ENCODE data around the gene AQP3. TPM values are rescaled to one million over a fixed set of nuclear protein-coding genes. Genes with fewer than 3 reads are reported as not detected.

Gene AQP3
- polyA plus RNA-seq, 2 of the 4 experiments (the other 2 are of a cell fraction) = 6.2 to 18.8 TPM

DNA sequence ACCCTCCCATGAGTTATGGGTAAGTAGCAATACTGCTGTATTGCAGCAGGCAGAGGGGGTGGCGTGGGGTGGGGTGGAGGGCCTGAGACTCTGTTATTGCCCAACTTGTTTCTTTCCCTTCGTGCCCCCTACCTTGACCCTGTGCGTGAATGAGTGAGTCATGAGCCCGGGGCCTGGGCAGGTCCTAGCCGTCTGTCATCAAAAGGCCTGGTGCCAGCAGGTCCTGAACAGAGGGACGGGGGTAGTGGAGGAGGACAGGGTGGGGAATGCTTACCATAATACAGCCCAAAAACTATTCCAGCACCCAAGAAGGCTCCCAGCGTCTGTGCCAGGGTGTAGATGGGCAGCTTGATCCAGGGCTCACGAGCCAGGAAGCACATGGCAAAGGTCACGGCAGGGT is 4.3 kb downstream of the AQP3 start:
- peak in 1 of 2 experiments; percentile 43 for DNase-seq (ENCODE audit: low read depth in 1 of 2, low spot score in 1 of 2)
- ATAC-seq = no peak
- Histone ChIP-seq H3K4me3 (no peak overlapping the region), H3K4me1 (peaks cover 59% of the 10 kb centered on the region), H3K4me2 (peak overlapping the region; percentile 49), H3K9me3 (no peaks in the 10 kb centered on the region), H3K27ac (peak overlapping the region; percentile 32 to 63; a peak in 4 of 6 replicates)
- 58% methylated on average over 9 of the region's 9 CpGs for WGBS (ENCODE audit: missing lambda C conversion rate)
- CTCF ChIA-PET = interaction anchor here (1.2 to 41.9 kb wide), 4 partner anchors 10 to 28 kb away, joined by 3 to 834 read pairs (median 18); partner anchors contain the start of genes AQP3 and NOL6
- FAIRE-seq = no peak
- POLR2A ChIA-PET = interaction anchor here (0.6 kb wide), 1 partner anchor 35 kb away, joined by 3 read pairs; no protein-coding TSS in a partner anchor
- TF ChIP-seq POLR2A (IDR thresholded peaks at IDR 0.05; ENCODE audit: low read length) = no peak
- TF ChIP-seq CEBPB (IDR thresholded peaks at IDR 0.05) = 0 out of 4 replicates have a peak, but pooled peaks of 1 of the 2 experiments have one; percentile 25
- TF ChIP-seq SMC3 (IDR thresholded peaks at IDR 0.05) = no peak
- no peak for TF ChIP-seq KDM1A (IDR thresholded peaks at IDR 0.05; ENCODE audit: low read depth)
- no peak for TF ChIP-seq RAD21 (conservative IDR thresholded peaks at IDR 0.05 in 1 of 2, IDR thresholded peaks at IDR 0.05 in 1 of 2)
- TF ChIP-seq FOSL2 (IDR thresholded peaks at IDR 0.05) = no peak
- TF ChIP-seq FOSL2 (CRISPR knock-in tag; IDR thresholded peaks at IDR 0.05) = peak; percentile 44

DNA sequence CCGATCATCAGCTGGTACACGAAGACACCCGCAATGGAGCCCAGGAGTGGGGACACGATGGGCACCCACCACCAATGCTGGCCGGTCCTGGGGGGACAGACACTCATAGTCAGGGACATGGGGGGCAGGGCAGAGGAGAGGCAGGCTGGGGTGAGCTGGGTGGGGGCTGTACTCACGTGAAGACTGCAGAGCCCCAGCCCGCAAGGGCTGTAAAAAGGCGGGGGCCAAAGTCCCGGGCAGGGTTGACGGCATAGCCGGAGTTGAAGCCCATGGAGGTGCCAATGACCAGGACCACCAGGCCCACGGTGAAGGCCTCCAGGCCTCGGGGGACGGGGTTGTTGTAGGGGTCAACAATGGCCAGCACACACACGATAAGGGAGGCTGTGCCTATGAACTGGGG is 5.3 kb downstream of the AQP3 start:
- Histone ChIP-seq H3K4me1 (peaks cover 53% of the 10 kb centered on the region), H3K4me3 (no peak overlapping the region), H3K9me3 (no peaks in the 10 kb centered on the region), H3K27ac (peak overlapping the region; percentile 32 to 63; a peak in 4 of 6 replicates), H3K4me2 (0 out of 3 replicates have a peak overlapping the region, but pooled peaks have one; percentile 49)
- ChIA-PET POLR2A (no interaction called here), CTCF (interaction anchor here (0.6 to 41.9 kb wide), 8 partner anchors 9 to 178 kb away, joined by 3 to 834 read pairs (median 4); partner anchors contain the start of genes AQP3, BAG1, CHMP5 and NOL6)
- 90% methylated on average over 14 of the region's 15 CpGs for WGBS (ENCODE audit: missing lambda C conversion rate)
- DNase-seq (ENCODE audit: low read depth in 1 of 2, low spot score in 1 of 2) = no peak
- FAIRE-seq = no peak
- TF ChIP-seq, protein P1, sequence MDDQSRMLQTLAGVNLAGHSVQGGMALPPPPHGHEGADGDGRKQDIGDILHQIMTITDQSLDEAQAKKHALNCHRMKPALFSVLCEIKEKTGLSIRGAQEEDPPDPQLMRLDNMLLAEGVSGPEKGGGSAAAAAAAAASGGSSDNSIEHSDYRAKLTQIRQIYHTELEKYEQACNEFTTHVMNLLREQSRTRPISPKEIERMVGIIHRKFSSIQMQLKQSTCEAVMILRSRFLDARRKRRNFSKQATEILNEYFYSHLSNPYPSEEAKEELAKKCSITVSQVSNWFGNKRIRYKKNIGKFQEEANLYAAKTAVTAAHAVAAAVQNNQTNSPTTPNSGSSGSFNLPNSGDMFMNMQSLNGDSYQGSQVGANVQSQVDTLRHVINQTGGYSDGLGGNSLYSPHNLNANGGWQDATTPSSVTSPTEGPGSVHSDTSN (IDR thresholded peaks at IDR 0.05) = no peak
- TF ChIP-seq BHLHE40 (IDR thresholded peaks at IDR 0.05; ENCODE audit: low read depth, low read length) (no peak), CHD2 (IDR thresholded peaks at IDR 0.05; ENCODE audit: low read length, partially characterized antibody) (no peak), KDM1A (IDR thresholded peaks at IDR 0.05; ENCODE audit: low read depth) (no peak), MYC (IDR thresholded peaks at IDR 0.05; ENCODE audit: borderline replicate concordance, low read length) (no peak), EP300 (IDR thresholded peaks at IDR 0.05) (no peak), FOXS1 (CRISPR knock-in tag; IDR thresholded peaks at IDR 0.05) (no peak), HOXB13 (CRISPR knock-in tag; IDR thresholded peaks at IDR 0.05; ENCODE audit: low read depth) (no peak), CBX2 (IDR thresholded peaks at IDR 0.05; ENCODE audit: borderline replicate concordance, low read depth) (no peak)
- TF ChIP-seq, protein P2, sequence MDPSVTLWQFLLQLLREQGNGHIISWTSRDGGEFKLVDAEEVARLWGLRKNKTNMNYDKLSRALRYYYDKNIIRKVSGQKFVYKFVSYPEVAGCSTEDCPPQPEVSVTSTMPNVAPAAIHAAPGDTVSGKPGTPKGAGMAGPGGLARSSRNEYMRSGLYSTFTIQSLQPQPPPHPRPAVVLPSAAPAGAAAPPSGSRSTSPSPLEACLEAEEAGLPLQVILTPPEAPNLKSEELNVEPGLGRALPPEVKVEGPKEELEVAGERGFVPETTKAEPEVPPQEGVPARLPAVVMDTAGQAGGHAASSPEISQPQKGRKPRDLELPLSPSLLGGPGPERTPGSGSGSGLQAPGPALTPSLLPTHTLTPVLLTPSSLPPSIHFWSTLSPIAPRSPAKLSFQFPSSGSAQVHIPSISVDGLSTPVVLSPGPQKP (IDR thresholded peaks at IDR 0.05; ENCODE audit: low read depth, low read length) = no peak
- TF ChIP-seq, protein P3, sequence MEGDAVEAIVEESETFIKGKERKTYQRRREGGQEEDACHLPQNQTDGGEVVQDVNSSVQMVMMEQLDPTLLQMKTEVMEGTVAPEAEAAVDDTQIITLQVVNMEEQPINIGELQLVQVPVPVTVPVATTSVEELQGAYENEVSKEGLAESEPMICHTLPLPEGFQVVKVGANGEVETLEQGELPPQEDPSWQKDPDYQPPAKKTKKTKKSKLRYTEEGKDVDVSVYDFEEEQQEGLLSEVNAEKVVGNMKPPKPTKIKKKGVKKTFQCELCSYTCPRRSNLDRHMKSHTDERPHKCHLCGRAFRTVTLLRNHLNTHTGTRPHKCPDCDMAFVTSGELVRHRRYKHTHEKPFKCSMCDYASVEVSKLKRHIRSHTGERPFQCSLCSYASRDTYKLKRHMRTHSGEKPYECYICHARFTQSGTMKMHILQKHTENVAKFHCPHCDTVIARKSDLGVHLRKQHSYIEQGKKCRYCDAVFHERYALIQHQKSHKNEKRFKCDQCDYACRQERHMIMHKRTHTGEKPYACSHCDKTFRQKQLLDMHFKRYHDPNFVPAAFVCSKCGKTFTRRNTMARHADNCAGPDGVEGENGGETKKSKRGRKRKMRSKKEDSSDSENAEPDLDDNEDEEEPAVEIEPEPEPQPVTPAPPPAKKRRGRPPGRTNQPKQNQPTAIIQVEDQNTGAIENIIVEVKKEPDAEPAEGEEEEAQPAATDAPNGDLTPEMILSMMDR (IDR thresholded peaks at IDR 0.05) = no peak
- TF ChIP-seq, protein P4, sequence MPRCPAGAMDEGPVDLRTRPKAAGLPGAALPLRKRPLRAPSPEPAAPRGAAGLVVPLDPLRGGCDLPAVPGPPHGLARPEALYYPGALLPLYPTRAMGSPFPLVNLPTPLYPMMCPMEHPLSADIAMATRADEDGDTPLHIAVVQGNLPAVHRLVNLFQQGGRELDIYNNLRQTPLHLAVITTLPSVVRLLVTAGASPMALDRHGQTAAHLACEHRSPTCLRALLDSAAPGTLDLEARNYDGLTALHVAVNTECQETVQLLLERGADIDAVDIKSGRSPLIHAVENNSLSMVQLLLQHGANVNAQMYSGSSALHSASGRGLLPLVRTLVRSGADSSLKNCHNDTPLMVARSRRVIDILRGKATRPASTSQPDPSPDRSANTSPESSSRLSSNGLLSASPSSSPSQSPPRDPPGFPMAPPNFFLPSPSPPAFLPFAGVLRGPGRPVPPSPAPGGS (IDR thresholded peaks at IDR 0.05) = no peak
- ATAC-seq = no peak

DNA sequence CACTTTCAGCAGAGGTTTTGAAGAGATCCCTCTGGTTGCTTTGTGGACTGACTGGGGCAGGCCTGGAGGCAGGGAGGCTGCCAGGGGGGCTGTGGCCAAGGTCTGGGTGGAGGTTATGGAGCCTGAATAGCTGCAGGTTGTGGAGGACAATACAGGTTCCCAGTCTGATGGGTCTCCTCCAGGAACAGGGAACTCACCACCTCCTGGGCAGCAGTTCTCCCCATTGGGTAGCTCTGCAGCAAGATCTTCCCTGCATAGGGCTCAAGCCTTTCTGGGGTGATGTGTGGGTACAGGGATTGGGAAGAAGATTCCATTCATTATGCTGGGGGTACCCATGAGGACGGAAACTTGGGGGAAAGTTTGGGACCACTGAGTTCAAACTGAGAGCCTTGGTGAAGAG is 6.8 kb downstream of the AQP3 start:
- FAIRE-seq (no peak), ATAC-seq (no peak)
- peaks cover 54% of the 10 kb centered on the region for H3K4me1 ChIP-seq

More for the DNA sequence above, 6.8 kb downstream of the AQP3 start:
- ChIA-PET CTCF (interaction anchor here (1.0 to 41.9 kb wide), 4 partner anchors 22 to 49 kb away, joined by 3 to 834 read pairs (median 16); partner anchors contain the start of genes AQP3 and NOL6), POLR2A (no interaction called here)
- Histone ChIP-seq H3K4me2 (no peak overlapping the region), H3K27ac (peak overlapping the region in 1 of 2 experiments; percentile 51; a peak in 2 of 6 replicates), H3K4me3 (no peak overlapping the region), H3K9me3 (no peaks in the 10 kb centered on the region)
- 93% methylated on average over 1 of the region's 1 CpG for WGBS (ENCODE audit: missing lambda C conversion rate)
- TF ChIP-seq POLR2A (IDR thresholded peaks at IDR 0.05; ENCODE audit: low read length) (no peak), GATA3 (IDR thresholded peaks at IDR 0.05; ENCODE audit: borderline replicate concordance) (no peak), FOSL2 (IDR thresholded peaks at IDR 0.05) (no peak), FOSL2 (CRISPR knock-in tag; IDR thresholded peaks at IDR 0.05) (no peak), JUN (IDR thresholded peaks at IDR 0.05) (no peak), BHLHE40 (IDR thresholded peaks at IDR 0.05; ENCODE audit: low read depth, low read length) (no peak), RCOR1 (IDR thresholded peaks at IDR 0.05; ENCODE audit: low read depth, low read length) (no peak), KDM5A (IDR thresholded peaks at IDR 0.05) (no peak), KDM1A (IDR thresholded peaks at IDR 0.05; ENCODE audit: low read depth) (no peak), CBX8 (IDR thresholded peaks at IDR 0.05) (no peak)
- TF ChIP-seq, protein P5, sequence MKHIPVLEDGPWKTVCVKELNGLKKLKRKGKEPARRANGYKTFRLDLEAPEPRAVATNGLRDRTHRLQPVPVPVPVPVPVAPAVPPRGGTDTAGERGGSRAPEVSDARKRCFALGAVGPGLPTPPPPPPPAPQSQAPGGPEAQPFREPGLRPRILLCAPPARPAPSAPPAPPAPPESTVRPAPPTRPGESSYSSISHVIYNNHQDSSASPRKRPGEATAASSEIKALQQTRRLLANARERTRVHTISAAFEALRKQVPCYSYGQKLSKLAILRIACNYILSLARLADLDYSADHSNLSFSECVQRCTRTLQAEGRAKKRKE (CRISPR knock-in tag; IDR thresholded peaks at IDR 0.05; ENCODE audit: low read depth) = no peak
- TF ChIP-seq, protein P6, sequence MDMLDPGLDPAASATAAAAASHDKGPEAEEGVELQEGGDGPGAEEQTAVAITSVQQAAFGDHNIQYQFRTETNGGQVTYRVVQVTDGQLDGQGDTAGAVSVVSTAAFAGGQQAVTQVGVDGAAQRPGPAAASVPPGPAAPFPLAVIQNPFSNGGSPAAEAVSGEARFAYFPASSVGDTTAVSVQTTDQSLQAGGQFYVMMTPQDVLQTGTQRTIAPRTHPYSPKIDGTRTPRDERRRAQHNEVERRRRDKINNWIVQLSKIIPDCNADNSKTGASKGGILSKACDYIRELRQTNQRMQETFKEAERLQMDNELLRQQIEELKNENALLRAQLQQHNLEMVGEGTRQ (IDR thresholded peaks at IDR 0.05) = no peak
- TF ChIP-seq, protein P4 (IDR thresholded peaks at IDR 0.05) = no peak
- no peak for DNase-seq (ENCODE audit: low read depth in 1 of 2, low spot score in 1 of 2)

Data from A549 (cell line).